Limb (tissue), 2 donors: ENCODE results near the gene TGM3.
A peak's percentile ranks its signal among the peaks of the same experiment; 100 is the strongest.
"Not testable (repeated sequence)": the region's sequence is repeated elsewhere in the genome, so short reads cannot be mapped to it uniquely, and the experiment has no call there.

Source experiments
- DNase-seq, 2 donors: peaks; one replicate each; pipeline ENCODE4 v3.0.0-alpha.2; 2016; ENCODE audit errors: extremely low spot score in 2 of 2

The TGM3 gene

GRCh38 chr20:2295886-2296515, at the start of gene TGM3:
Gene TGM3 (plus strand): TSS chr20:2296001. CDS start chr20:2296064, 63 bp downstream.
- DNase-seq: no peak

GRCh38 chr20:2246069-2246491, 49.7 kb upstream of the TGM3 start:
- DNase-seq: no peak

- DNase-seq: no peak
Observed at GRCh38 chr20:2248837-2249236, 47.0 kb upstream of the TGM3 start.

GRCh38 chr20:2249935-2250334, 45.9 kb upstream of the TGM3 start:
- DNase-seq: no peak

GRCh38 chr20:2252419-2252997, 43.3 kb upstream of the TGM3 start:
- no peak for DNase-seq

- DNase-seq: no peak
Observed at GRCh38 chr20:2253256-2253655, 42.5 kb upstream of the TGM3 start.

GRCh38 chr20:2254333-2254732, 41.5 kb upstream of the TGM3 start:
- no peak for DNase-seq

- no peak for DNase-seq
Observed at GRCh38 chr20:2255926-2256531, 39.8 kb upstream of the TGM3 start.

GRCh38 chr20:2259731-2260130, 36.1 kb upstream of the TGM3 start:
- no peak for DNase-seq

GRCh38 chr20:2260250-2260649, 35.6 kb upstream of the TGM3 start:
- no peak for DNase-seq

- DNase-seq: no peak
Observed at GRCh38 chr20:2261046-2261485, 34.7 kb upstream of the TGM3 start.

- no peak for DNase-seq
Observed at GRCh38 chr20:2261629-2262028, 34.2 kb upstream of the TGM3 start.

GRCh38 chr20:2264118-2264517, 31.7 kb upstream of the TGM3 start:
- DNase-seq: no peak

GRCh38 chr20:2264621-2265374, 31.0 kb upstream of the TGM3 start:
- not testable (repeated sequence) for DNase-seq

GRCh38 chr20:2273634-2274302, 22.0 kb upstream of the TGM3 start:
- DNase-seq: no peak

- no peak for DNase-seq
Observed at GRCh38 chr20:2276015-2276414, 19.8 kb upstream of the TGM3 start.

GRCh38 chr20:2279253-2279779, 16.5 kb upstream of the TGM3 start:
- DNase-seq: peak in 1 of 2 donors; percentile 25

- DNase-seq: no peak
Observed at GRCh38 chr20:2280082-2280481, 15.7 kb upstream of the TGM3 start.

GRCh38 chr20:2281563-2281962, 14.2 kb upstream of the TGM3 start:
- no peak for DNase-seq

- DNase-seq: no peak
Observed at GRCh38 chr20:2282181-2282580, 13.6 kb upstream of the TGM3 start.

GRCh38 chr20:2283706-2284423, 11.9 kb upstream of the TGM3 start:
- no peak for DNase-seq
